Stimulated activated CD8-positive, alpha-beta memory T cell treated with anti-CD3 and anti-CD28 coated beads, Interleukin-15, amount 100 ng/mL, for 1 hour (primary cell): Measurements from ENCODE around the gene OR11H6.
"Not testable (repeated sequence)": the region's sequence is repeated elsewhere in the genome, so short reads cannot be mapped to it uniquely, and the experiment has no call there.

Experiments
- DNase-seq: peaks from one replicate; pipeline ENCODE4 v3.0.0-alpha.2; 2020; ENCODE audit warnings: low read depth

Gene OR11H6

DNA sequence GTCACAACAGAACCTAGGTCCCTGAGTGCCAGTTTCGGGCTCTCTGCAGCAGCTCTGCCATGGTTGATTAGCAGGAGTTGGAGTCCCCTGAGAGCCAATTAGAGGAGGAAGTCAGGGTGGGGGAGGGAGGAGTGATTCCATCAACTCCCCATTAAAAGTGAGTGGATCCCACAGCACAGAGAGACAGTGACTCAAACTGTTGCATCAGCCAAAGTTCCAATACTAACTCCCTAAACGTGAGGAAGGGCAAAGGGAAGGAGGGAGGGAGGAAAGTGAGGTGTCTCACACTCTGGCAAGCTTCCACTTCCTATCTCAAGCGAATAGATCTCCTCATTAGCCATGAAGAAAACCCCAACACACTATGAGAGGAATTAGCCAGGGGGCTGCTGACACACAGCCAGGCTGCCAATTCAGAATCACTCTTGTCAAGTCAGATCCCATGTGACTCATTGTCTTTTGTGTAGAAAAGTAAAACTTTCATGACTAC is 39.2 kb downstream of the OR11H6 start:
- DNase-seq: no peak

DNA sequence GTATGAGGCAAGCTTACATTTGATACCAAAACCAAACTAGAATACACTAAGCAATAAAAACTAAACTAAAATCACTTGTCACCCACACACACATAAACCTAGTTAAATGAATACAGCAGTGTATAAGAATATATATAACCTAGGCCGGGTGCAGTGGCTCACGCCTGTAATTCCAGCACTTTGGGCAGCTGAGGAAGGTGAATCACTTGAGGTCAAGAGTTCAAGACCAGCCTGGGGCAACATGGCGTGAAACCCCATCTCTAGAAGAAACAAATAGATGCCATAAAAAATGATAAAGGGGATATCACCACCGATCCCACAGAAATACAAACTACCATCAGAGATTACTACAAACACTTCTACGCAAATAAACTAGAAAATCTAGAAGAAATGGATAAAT is 40.9 kb downstream of the OR11H6 start:
- DNase-seq: not testable (repeated sequence)

DNA sequence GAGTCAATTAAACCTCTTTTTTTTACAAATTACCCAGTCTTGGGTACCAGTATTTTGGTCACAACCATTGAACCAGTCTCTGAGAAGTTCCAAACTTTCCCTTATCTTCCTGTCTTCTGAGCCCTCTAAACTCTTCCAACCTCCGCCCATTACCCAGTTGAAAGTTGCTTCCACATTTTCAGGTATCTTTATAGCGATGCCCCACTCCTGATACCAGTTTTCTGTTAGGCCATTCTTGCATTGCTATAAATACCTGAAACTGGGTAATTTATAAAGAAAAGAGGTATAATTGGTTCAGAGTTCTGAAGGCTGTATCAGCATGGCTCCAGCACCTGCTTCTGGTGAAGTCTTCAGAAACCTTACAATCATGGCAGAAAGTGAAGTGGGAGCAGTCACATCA is 50.6 kb downstream of the OR11H6 start:
- DNase-seq: no peak
